ENCODE results near the gene RBM10. TPM values are rescaled to one million over a fixed set of nuclear protein-coding genes. Genes with fewer than 3 reads are reported as not detected.

The RBM10 gene
- total and polyA plus RNA-seq, 2 donors (not counting 1 experiment from before 2014, with no cell fraction given): 48.7 to 51.6 TPM

GRCh38 chrX:47172549-47172948 lies 27.5 kb downstream of the RBM10 start:
- ChIA-PET CTCF (no interaction called here), POLR2A (no interaction called here)
- Mint-ChIP-seq H3K27ac (no peak overlapping the region), H3K4me3 (no peak overlapping the region), H3K27me3 (no peaks in the 10 kb centered on the region), H3K9me3 (ENCODE audit: insufficient read depth) (no peaks in the 10 kb centered on the region), H3K4me1 (no peaks in the 10 kb centered on the region)
- 100% methylated on average over 3 of the region's 7 CpGs for WGBS (ENCODE audit: insufficient coverage)
- H3K4me1 ChIP-seq (ENCODE audit: control insufficient read depth in 2 of 2, insufficient read depth in 2 of 2, low read length in 2 of 2): no peaks in the 10 kb centered on the region
- intact Hi-C loops (cut with micrococcal nuclease): no loop called here
- no peak overlapping the region for H3K4me2 ChIP-seq (replicated peaks; ENCODE audit: low read depth, low read length, poor library complexity, severe bottlenecking)
- H3K27ac ChIP-seq (ENCODE audit: low read length in 2 of 2): no peak overlapping the region
- no peak overlapping the region for H3K4me3 ChIP-seq (ENCODE audit: control extremely low read depth in 1 of 5, extremely low read depth in 1 of 5, insufficient read depth in 1 of 5, low read depth in 2 of 5, low read length in 4 of 5)
- peaks cover 22% of the 10 kb centered on the region for H4K20me1 ChIP-seq (ENCODE audit: control insufficient read depth, insufficient read depth, low read length, poor library complexity, severe bottlenecking)
- no peaks in the 10 kb centered on the region for H3K27me3 ChIP-seq (replicated peaks in 1 of 4; ENCODE audit: control extremely low read depth in 1 of 4, control insufficient read depth in 3 of 4, insufficient read depth in 4 of 4, low read length in 3 of 4)
- H3K79me2 ChIP-seq (ENCODE audit: control insufficient read depth, insufficient read depth, low read length): peaks cover 32% of the 10 kb centered on the region
- ATAC-seq (ENCODE audit: low read depth): no peak
- H2AFZ ChIP-seq (ENCODE audit: insufficient read depth, low read depth, low read length, poor library complexity, severe bottlenecking): no peak overlapping the region
- H3K36me3 ChIP-seq (replicated peaks in 1 of 2; ENCODE audit: control extremely low read depth in 1 of 2, control insufficient read depth in 1 of 2, extremely low read depth in 1 of 2, insufficient read depth in 2 of 2, low read length in 1 of 2): peaks cover 0 to 45% of the 10 kb centered on the region in 2 experiments
- no peak for DNase-seq
- no peak overlapping the region for H3K9ac ChIP-seq (ENCODE audit: low read length)
- H3K9me3 ChIP-seq (ENCODE audit: control extremely low read depth in 1 of 3, control insufficient read depth in 2 of 3, insufficient read depth in 1 of 3, low read length in 2 of 3): no peaks in the 10 kb centered on the region
- TF ChIP-seq EZH2 (IDR thresholded peaks at IDR 0.05; ENCODE audit: borderline replicate concordance, insufficient read depth, low read depth, low read length, poor library complexity, severe bottlenecking): no peak

DNA sequence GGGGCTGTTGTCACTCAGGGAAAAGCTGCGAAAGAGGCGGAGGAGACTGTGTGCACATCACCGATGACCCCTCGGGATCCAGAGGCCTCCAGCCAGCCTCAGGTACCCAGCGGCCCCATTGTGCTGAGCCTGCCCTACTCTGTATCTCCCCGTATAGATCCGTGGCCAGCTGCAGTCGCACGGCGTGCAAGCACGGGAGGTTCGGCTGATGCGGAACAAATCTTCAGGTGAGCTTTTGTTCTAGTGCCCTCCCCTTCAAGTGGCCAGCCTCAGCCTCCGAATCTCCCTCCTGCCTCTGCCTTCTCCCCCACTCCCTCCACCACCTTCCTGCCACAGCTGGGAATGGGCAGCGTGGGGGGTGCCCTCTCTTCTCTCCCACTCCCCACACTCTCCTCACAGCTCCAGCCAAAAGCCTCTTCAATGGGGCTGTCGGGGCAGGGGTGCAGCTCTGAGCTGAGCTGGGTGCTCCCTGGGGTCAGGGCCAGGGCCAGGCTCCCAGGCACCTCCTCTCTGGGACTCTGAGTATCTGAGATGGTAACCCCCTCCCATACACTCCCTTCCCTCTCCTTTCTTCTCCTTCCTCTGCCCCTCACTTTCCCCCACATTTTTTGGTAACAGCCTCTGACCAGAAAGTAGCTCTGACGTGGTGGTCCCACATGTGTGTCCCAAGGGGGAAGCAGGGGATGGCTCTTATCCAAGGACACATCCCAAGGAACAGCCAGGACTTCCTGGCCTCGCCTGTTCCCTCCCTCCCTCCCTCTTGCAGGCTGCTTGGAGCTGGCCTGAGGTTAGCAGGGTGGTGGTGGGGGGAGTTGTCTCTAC lies 28.2 kb downstream of the RBM10 start:
- Mint-ChIP-seq H3K27me3 (no peaks in the 10 kb centered on the region), H3K4me1 (no peaks in the 10 kb centered on the region), H3K4me3 (no peak overlapping the region), H3K9me3 (ENCODE audit: insufficient read depth) (no peaks in the 10 kb centered on the region), H3K27ac (no peak overlapping the region)
- no peak overlapping the region for H3K4me3 ChIP-seq (ENCODE audit: control extremely low read depth in 1 of 5, extremely low read depth in 1 of 5, insufficient read depth in 1 of 5, low read depth in 2 of 5, low read length in 4 of 5)
- ChIA-PET POLR2A (no interaction called here), CTCF (no interaction called here)
- no peaks in the 10 kb centered on the region for H3K9me3 ChIP-seq (ENCODE audit: control extremely low read depth in 1 of 3, control insufficient read depth in 2 of 3, insufficient read depth in 1 of 3, low read length in 2 of 3)
- intact Hi-C loops (cut with micrococcal nuclease): no loop called here
- peaks cover 0 to 45% of the 10 kb centered on the region in 2 experiments for H3K36me3 ChIP-seq (replicated peaks in 1 of 2; ENCODE audit: control extremely low read depth in 1 of 2, control insufficient read depth in 1 of 2, extremely low read depth in 1 of 2, insufficient read depth in 2 of 2, low read length in 1 of 2)
- 95% methylated on average over 13 of the region's 18 CpGs for WGBS (ENCODE audit: insufficient coverage)
- H3K4me2 ChIP-seq (replicated peaks; ENCODE audit: low read depth, low read length, poor library complexity, severe bottlenecking): no peak overlapping the region
- no peaks in the 10 kb centered on the region for H3K4me1 ChIP-seq (ENCODE audit: control insufficient read depth in 2 of 2, insufficient read depth in 2 of 2, low read length in 2 of 2)
- no peak overlapping the region for H2AFZ ChIP-seq (ENCODE audit: insufficient read depth, low read depth, low read length, poor library complexity, severe bottlenecking)
- H3K79me2 ChIP-seq (ENCODE audit: control insufficient read depth, insufficient read depth, low read length): peaks cover 28% of the 10 kb centered on the region
- ATAC-seq (ENCODE audit: low read depth) (no peak), DNase-seq (no peak)
- peaks cover 22% of the 10 kb centered on the region for H4K20me1 ChIP-seq (ENCODE audit: control insufficient read depth, insufficient read depth, low read length, poor library complexity, severe bottlenecking)
- no peak overlapping the region for H3K9ac ChIP-seq (ENCODE audit: low read length)
- TF ChIP-seq, protein P1, sequence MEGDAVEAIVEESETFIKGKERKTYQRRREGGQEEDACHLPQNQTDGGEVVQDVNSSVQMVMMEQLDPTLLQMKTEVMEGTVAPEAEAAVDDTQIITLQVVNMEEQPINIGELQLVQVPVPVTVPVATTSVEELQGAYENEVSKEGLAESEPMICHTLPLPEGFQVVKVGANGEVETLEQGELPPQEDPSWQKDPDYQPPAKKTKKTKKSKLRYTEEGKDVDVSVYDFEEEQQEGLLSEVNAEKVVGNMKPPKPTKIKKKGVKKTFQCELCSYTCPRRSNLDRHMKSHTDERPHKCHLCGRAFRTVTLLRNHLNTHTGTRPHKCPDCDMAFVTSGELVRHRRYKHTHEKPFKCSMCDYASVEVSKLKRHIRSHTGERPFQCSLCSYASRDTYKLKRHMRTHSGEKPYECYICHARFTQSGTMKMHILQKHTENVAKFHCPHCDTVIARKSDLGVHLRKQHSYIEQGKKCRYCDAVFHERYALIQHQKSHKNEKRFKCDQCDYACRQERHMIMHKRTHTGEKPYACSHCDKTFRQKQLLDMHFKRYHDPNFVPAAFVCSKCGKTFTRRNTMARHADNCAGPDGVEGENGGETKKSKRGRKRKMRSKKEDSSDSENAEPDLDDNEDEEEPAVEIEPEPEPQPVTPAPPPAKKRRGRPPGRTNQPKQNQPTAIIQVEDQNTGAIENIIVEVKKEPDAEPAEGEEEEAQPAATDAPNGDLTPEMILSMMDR (IDR thresholded peaks at IDR 0.05): no peak
- no peak for TF ChIP-seq EZH2 (IDR thresholded peaks at IDR 0.05; ENCODE audit: borderline replicate concordance, insufficient read depth, low read depth, low read length, poor library complexity, severe bottlenecking)
- H3K27ac ChIP-seq (ENCODE audit: low read length in 2 of 2): no peak overlapping the region
- H3K27me3 ChIP-seq (replicated peaks in 1 of 4; ENCODE audit: control extremely low read depth in 1 of 4, control insufficient read depth in 3 of 4, insufficient read depth in 4 of 4, low read length in 3 of 4): no peaks in the 10 kb centered on the region
